Heart right ventricle (tissue), 16 donors: ENCODE data around the gene PHEX. TPM values are rescaled to one million over a fixed set of nuclear protein-coding genes. Genes with fewer than 3 reads are reported as not detected.

Experiments
- ATAC-seq, 8 donors: fragments of 200-7000 bp; cut with Tn5 transposase; one replicate each; pipeline ENCODE4 v1.9.1; 2020; ENCODE audit warnings: mild to moderate bottlenecking in 8 of 8, moderate library complexity in 8 of 8, moderate number of reproducible peaks in 1 of 8
- DNase-seq, 2 donors: peaks; one replicate each; pipeline ENCODE4 v3.0.0-alpha.2; 2020
- H3K27ac ChIP-seq, 10 donors: fragments of 200-600 bp; sonication (generic) in 2 of 10; one replicate each; pipeline versions ENCODE4 v1.5.0 to v1.8.0; 2020 to 2022; ENCODE audit warnings: mild to moderate bottlenecking in 3 of 10
- H3K27me3 ChIP-seq, 7 donors: fragments of 200-600 bp; one replicate each; pipeline ENCODE4 v1.8.0; 2021 to 2022; ENCODE audit warnings: mild to moderate bottlenecking in 2 of 7
- H3K36me3 ChIP-seq, 9 donors: fragments of 200-600 bp; sonication (generic) in 1 of 9; one replicate each; pipeline versions ENCODE4 v1.5.0 to v1.8.0; 2020 to 2022; ENCODE audit warnings: mild to moderate bottlenecking in 2 of 9
- H3K4me1 ChIP-seq, 9 donors: fragments of 200-600 bp; sonication (generic) in 1 of 9; one replicate each; pipeline versions ENCODE4 v1.5.0 to v1.8.0; 2020 to 2022; ENCODE audit warnings: mild to moderate bottlenecking in 4 of 9
- H3K4me3 ChIP-seq, 10 donors: fragments of 200-600 bp; sonication (generic) in 2 of 10; one replicate each; pipeline versions ENCODE4 v1.5.0 to v1.8.0; 2020 to 2022; ENCODE audit warnings: mild to moderate bottlenecking in 7 of 10, moderate library complexity in 2 of 10
- H3K9me3 ChIP-seq, 11 donors: fragments of 200-600 bp in 10 of 11; sonication (generic) in 2 of 11; one replicate each; pipeline versions ENCODE4 v1.5.0 to v1.8.0; 2013 to 2022; ENCODE audit warnings: mild to moderate bottlenecking in 2 of 11, control low read depth in 1 of 11, moderate library complexity in 1 of 11
- WGBS, 2 donors: extraction: QIAGEN DNeasy Blood & Tissue Kit; methylation state at CpG; one replicate each; pipeline ENCODE4 v1.1.7; 2013; ENCODE audit warnings: inconsistent platforms in 1 of 2; 5-methylcytosine and 5-hydroxymethylcytosine counted together
- intact Hi-C, 10 donors: fragments of 100-400 bp; cut with DNase I; formaldehyde crosslinking; loops; one replicate each; pipeline versions ENCODE4 v1.11.1 to v1.14.2; 2022
- polyA plus RNA-seq, 2 donors: library from polyadenylated mRNA; stranded (reverse); fragments of 200-250 nt; gene quantifications; one replicate each; pipeline ENCODE4 v1.2.3, GENCODE V29; 2013
- total RNA-seq, 10 donors: library from RNA; stranded (reverse); fragmentation: NEBNext Ultra II Directional in 3 of 10; extraction: Animal tissue kit (Norgen Biotek cat#: 25700) in 3 of 10; gene quantifications; one replicate each; pipeline versions ENCODE4 v1.2.1 to v1.2.4, GENCODE V29; 2021 to 2023
- TF ChIP-seq, protein P1 (sequence below), 9 donors: fragments of 200-600 bp; sonication (generic) in 2 of 9; IDR thresholded peaks; one replicate each; pipeline versions ENCODE4 v1.5.0 to v1.8.0; 2021 to 2022; ENCODE audit warnings: antibody characterized with exemption in 9 of 9, mild to moderate bottlenecking in 5 of 9, moderate library complexity in 1 of 9
- donor health status: Arrhythmogenic right ventricular cardiomyopathy.
- donor health status: ischemic (EF 13 %, LVEDD 7.1; RV severe dilation, severe dysfunction).
- donor health status: healthy with polysubstance abuse.
- donor health status: DM: no; HTN: yes; CAD: no.
- donor health status: DM: no; HTN: no; CAD: no.
- donor health status: ischemic (EF 25% LVEDD 6.9; RV normal size, moderate dysfunction).
- donor health status: ischemic (EF 25% LVEDD 5.7; RV mildly dilated, moderate dysfunction).
- donor health status: healthy.
- donor health status: DM: yes; HTN: yes; CAD: no.
- donor health status: Ischemic cardiomyopathy.
- donor health status: ischemic (EF 35%, LVEDD 5.7; RV mildly dilated, moderate dysfunction).
- donor health status: nonischemic (EF 11% LVEDD 7.7; RV severe dilation, severe dysfunction).
- donor health status: DM: yes; HTN: yes; CAD: no.
- donor health status: PGD.
- donor health status: ischemic (EF 29% LVEDD 5.4; RV normal size, mild dysfunction).
- donor health status: nonischemic (EF 23%, LVEDD 6.1; RV moderate dilation, normal function).

PHEX gene
- total and polyA plus RNA-seq, 12 donors = 0.01 to 0.36 (median 0.18) TPM; not detected in 3

DNA sequence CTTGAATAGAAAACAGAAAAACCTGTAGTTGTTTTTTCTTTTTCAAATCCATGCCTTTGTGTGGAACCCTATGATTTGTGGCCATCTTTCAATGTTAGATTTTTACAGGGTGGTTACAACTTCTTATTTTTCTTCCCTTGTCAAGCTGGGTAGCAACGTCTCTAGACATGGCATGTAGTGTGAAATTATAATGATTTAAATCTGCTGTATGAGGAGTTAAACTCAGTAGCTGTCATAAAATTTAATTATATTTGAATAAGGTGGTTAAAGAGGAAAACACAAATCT, 162.5 kb downstream of the PHEX start:
- intact Hi-C loops = loop anchor here in 6 of 10 donors (5.0 to 10.0 kb wide), 5 partner anchors 57 to 212 kb away; no protein-coding TSS in a partner anchor
- peaks cover 0 to 20% (median 0%) of the 10 kb centered on the region in 7 donors for H3K27me3 ChIP-seq
- ATAC-seq = no peak
- TF ChIP-seq, protein P1, sequence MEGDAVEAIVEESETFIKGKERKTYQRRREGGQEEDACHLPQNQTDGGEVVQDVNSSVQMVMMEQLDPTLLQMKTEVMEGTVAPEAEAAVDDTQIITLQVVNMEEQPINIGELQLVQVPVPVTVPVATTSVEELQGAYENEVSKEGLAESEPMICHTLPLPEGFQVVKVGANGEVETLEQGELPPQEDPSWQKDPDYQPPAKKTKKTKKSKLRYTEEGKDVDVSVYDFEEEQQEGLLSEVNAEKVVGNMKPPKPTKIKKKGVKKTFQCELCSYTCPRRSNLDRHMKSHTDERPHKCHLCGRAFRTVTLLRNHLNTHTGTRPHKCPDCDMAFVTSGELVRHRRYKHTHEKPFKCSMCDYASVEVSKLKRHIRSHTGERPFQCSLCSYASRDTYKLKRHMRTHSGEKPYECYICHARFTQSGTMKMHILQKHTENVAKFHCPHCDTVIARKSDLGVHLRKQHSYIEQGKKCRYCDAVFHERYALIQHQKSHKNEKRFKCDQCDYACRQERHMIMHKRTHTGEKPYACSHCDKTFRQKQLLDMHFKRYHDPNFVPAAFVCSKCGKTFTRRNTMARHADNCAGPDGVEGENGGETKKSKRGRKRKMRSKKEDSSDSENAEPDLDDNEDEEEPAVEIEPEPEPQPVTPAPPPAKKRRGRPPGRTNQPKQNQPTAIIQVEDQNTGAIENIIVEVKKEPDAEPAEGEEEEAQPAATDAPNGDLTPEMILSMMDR (IDR thresholded peaks at IDR 0.05) = no peak
- H3K4me1 ChIP-seq = peaks cover 0 to 3% (median 0%) of the 10 kb centered on the region in 9 donors
- H3K9me3 ChIP-seq = no peaks in the 10 kb centered on the region
- no peak overlapping the region for H3K4me3 ChIP-seq
- WGBS, 2 donors = 67 to 78% methylated on average over 1 of the region's 1 CpG
- H3K27ac ChIP-seq = no peak overlapping the region
- H3K36me3 ChIP-seq = no peaks in the 10 kb centered on the region
- no peak for DNase-seq

DNA sequence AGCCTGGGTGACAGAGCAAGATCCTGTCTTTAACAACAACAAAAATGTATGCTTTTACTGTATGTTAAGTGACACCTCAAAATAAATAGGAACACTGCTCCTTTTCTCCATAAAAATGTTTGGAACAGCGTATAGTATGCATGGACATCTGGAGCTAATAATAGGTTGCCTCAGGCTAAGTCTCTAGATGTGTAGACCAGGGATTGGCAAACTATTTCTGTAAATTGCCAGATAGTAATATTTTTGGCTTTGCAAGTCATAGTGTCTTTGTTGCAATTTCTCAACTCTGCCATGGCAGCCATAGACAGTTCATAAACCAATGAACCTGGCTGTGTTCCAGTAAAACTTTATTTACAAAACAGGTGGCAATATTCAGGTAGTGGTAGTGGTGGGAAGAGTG, 164.0 kb downstream of the PHEX start:
- peaks cover 0 to 15% (median 0%) of the 10 kb centered on the region in 7 donors for H3K27me3 ChIP-seq
- H3K4me3 ChIP-seq = no peak overlapping the region
- intact Hi-C loops = loop anchor here in 3 of 10 donors (10.0 kb wide), 3 partner anchors 61 to 211 kb away; no protein-coding TSS in a partner anchor
- H3K9me3 ChIP-seq = no peaks in the 10 kb centered on the region
- no peaks in the 10 kb centered on the region for H3K36me3 ChIP-seq
- WGBS, 2 donors = 88 to 91% methylated on average over 1 of the region's 1 CpG
- H3K27ac ChIP-seq = no peak overlapping the region
- ATAC-seq (no peak), DNase-seq (no peak)
- H3K4me1 ChIP-seq = peaks cover 0 to 3% (median 0%) of the 10 kb centered on the region in 9 donors
- TF ChIP-seq, protein P1 (IDR thresholded peaks at IDR 0.05) = no peak

DNA sequence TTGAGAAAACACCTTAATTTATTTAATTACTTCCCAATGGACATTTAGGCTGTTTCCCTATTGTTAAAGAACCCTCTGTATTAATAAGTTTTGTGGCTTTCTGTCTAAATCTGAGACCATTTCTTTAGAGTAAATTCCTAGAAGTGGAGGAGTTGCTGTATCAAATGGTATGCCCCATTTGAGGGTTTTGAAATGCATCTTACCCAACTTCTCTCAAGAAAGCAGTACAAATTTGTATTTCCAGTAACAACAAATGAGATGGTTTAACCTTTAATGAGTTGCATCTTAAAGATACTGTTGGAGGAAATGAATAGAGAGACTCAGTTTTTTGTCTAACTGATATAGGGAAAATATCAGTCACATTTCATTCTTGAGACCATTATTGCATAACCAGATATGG, 170.1 kb downstream of the PHEX start:
- Histone ChIP-seq H3K36me3 (no peaks in the 10 kb centered on the region), H3K9me3 (no peaks in the 10 kb centered on the region), H3K27me3 (peaks cover 0 to 24% (median 0%) of the 10 kb centered on the region in 7 donors), H3K4me1 (no peaks in the 10 kb centered on the region), H3K4me3 (no peak overlapping the region), H3K27ac (no peak overlapping the region)
- intact Hi-C loops = no loop called here
- DNase-seq (no peak), ATAC-seq (no peak)
- TF ChIP-seq, protein P1 (IDR thresholded peaks at IDR 0.05) = no peak

DNA sequence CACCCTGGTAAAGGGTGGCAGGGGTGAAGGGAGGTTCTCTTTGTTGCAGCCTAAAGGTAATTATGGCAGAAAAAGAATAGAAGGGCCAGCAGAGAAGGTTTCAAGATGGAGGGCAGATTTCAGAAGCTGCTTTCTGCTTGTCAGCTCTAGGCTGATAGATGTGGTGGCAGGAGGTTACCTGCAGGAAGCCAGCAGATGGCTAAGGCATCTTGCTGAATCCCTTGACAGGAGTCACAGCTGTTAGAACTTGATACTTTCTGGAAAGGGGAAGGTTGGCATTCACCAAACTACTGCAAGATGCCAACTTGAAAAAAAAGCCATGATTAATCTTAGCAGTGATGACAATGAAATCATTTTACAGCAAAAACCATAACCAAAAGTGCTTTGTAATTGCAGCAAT, 171.1 kb downstream of the PHEX start:
- ATAC-seq (no peak), DNase-seq (no peak)
- Histone ChIP-seq H3K4me1 (no peaks in the 10 kb centered on the region), H3K9me3 (no peaks in the 10 kb centered on the region), H3K27me3 (peaks cover 0 to 24% (median 0%) of the 10 kb centered on the region in 7 donors), H3K27ac (no peak overlapping the region), H3K4me3 (no peak overlapping the region), H3K36me3 (no peaks in the 10 kb centered on the region)
- intact Hi-C loops = no loop called here
- TF ChIP-seq, protein P1 (IDR thresholded peaks at IDR 0.05) = no peak
